Peyer's patch (tissue), 4 donors: ENCODE data around the gene FMN1. TPM values are rescaled to one million over a fixed set of nuclear protein-coding genes. Genes with fewer than 3 reads are reported as not detected.

Source experiments
- DNase-seq, 3 donors: peaks; one replicate each; pipeline ENCODE4 v3.0.0-alpha.2; 2017 to 2019
- H3K27ac ChIP-seq, 4 donors: fragments of 200-600 bp; sonication (generic); one replicate each; pipeline ENCODE4 v1.5.1; 2016 to 2019
- H3K27me3 ChIP-seq, 2 donors: fragments of 200-600 bp; sonication (generic); one replicate each; pipeline ENCODE4 v1.5.1; 2019
- H3K36me3 ChIP-seq, 3 donors: fragments of 200-600 bp; sonication (generic); one replicate each; pipeline ENCODE4 v1.5.1; 2016 to 2019
- H3K4me1 ChIP-seq, 4 donors: fragments of 200-600 bp; sonication (generic); one replicate each; pipeline ENCODE4 v1.5.1; 2016 to 2019
- H3K4me3 ChIP-seq, 4 donors: fragments of 200-600 bp; sonication (generic); 1 replicate in 3 of 4; 2 replicates in 1 of 4; pipeline ENCODE4 v1.5.1; 2016 to 2019; ENCODE audit warnings: mild to moderate bottlenecking in 1 of 4
- H3K9me3 ChIP-seq, 4 donors: fragments of 200-600 bp; sonication (generic); one replicate each; pipeline ENCODE4 v1.5.1; 2016 to 2019; ENCODE audit warnings: mild to moderate bottlenecking in 1 of 4
- CTCF ChIP-seq, 6 experiments: fragments of 450-650 bp in 4 of 6; fragments of 200-600 bp in 2 of 6; sonication (generic) in 1 of 6; IDR thresholded peaks; one replicate each; pipeline ENCODE4 v1.5.1; 2017 to 2019; ENCODE audit warnings: antibody characterized with exemption in 6 of 6, mild to moderate bottlenecking in 3 of 6, moderate library complexity in 1 of 6
- POLR2A ChIP-seq, 2 donors: fragments of 450-650 bp; IDR thresholded peaks; one replicate each; pipeline ENCODE4 v1.5.1; 2017; ENCODE audit warnings: antibody characterized with exemption in 2 of 2, mild to moderate bottlenecking in 2 of 2, moderate library complexity in 2 of 2
- total RNA-seq, 4 donors: library from RNA; depleted of rRNA; stranded (reverse); fragments of >200 nt; gene quantifications; one replicate each; pipeline ENCODE4 v1.1.0, GENCODE V29; 2016

FMN1 gene
- total RNA-seq, 4 donors from 2014 or later, result 15.4 to 57.8 (median 29.1) TPM

GRCh38 chr15:32855942-32856341 lies 338.6 kb downstream of the FMN1 start:
- Histone ChIP-seq H3K27ac (peak overlapping the region in 1 of 4 donors; percentile 36), H3K4me3 (no peak overlapping the region), H3K4me1 (no peaks in the 10 kb centered on the region), H3K9me3 (no peaks in the 10 kb centered on the region), H3K27me3 (no peaks in the 10 kb centered on the region), H3K36me3 (no peaks in the 10 kb centered on the region)
- DNase-seq, result no peak
- TF ChIP-seq POLR2A (IDR thresholded peaks at IDR 0.05), result no peak
- TF ChIP-seq CTCF (IDR thresholded peaks at IDR 0.05), result no peak

GRCh38 chr15:32853592-32853991 lies 340.9 kb downstream of the FMN1 start:
- TF ChIP-seq POLR2A (IDR thresholded peaks at IDR 0.05) (no peak), CTCF (IDR thresholded peaks at IDR 0.05) (no peak)
- no peak overlapping the region for H3K4me3 ChIP-seq
- H3K36me3 ChIP-seq, result no peaks in the 10 kb centered on the region
- no peaks in the 10 kb centered on the region for H3K9me3 ChIP-seq
- H3K27ac ChIP-seq, result no peak overlapping the region
- H3K4me1 ChIP-seq, result no peaks in the 10 kb centered on the region
- H3K27me3 ChIP-seq, result no peaks in the 10 kb centered on the region
- DNase-seq, result no peak

- H3K9me3 ChIP-seq, result no peaks in the 10 kb centered on the region
- no peaks in the 10 kb centered on the region for H3K36me3 ChIP-seq
- no peak overlapping the region for H3K27ac ChIP-seq
- H3K27me3 ChIP-seq, result no peaks in the 10 kb centered on the region
- TF ChIP-seq CTCF (IDR thresholded peaks at IDR 0.05) (no peak), POLR2A (IDR thresholded peaks at IDR 0.05) (no peak)
- H3K4me1 ChIP-seq, result no peaks in the 10 kb centered on the region
- no peak for DNase-seq
- H3K4me3 ChIP-seq, result no peak overlapping the region
Observed at GRCh38 chr15:32852771-32853170, 341.7 kb downstream of the FMN1 start.

- no peak for DNase-seq
- no peak overlapping the region for H3K4me3 ChIP-seq
- no peaks in the 10 kb centered on the region for H3K27me3 ChIP-seq
- no peak for TF ChIP-seq CTCF (IDR thresholded peaks at IDR 0.05)
- TF ChIP-seq POLR2A (IDR thresholded peaks at IDR 0.05), result no peak
- H3K36me3 ChIP-seq, result no peaks in the 10 kb centered on the region
- H3K9me3 ChIP-seq, result no peaks in the 10 kb centered on the region
- no peak overlapping the region for H3K27ac ChIP-seq
- H3K4me1 ChIP-seq, result no peaks in the 10 kb centered on the region
Observed at GRCh38 chr15:32852017-32852416, 342.5 kb downstream of the FMN1 start.

- Histone ChIP-seq H3K27ac (no peak overlapping the region), H3K4me1 (no peaks in the 10 kb centered on the region), H3K36me3 (no peaks in the 10 kb centered on the region), H3K4me3 (no peak overlapping the region), H3K27me3 (no peaks in the 10 kb centered on the region), H3K9me3 (no peaks in the 10 kb centered on the region)
- DNase-seq, result no peak
- TF ChIP-seq POLR2A (IDR thresholded peaks at IDR 0.05), result no peak
- no peak for TF ChIP-seq CTCF (IDR thresholded peaks at IDR 0.05)
Observed at GRCh38 chr15:32851572-32851971, 342.9 kb downstream of the FMN1 start.
